NCI-H1436 treated with DMSO at 0.1 percent for 48 hours (cell line): ENCODE data around the gene SKA3.

ENCODE experiments used
- DNase-seq: peaks from one replicate; lab custom pipeline; 2025; lab: John Stamatoyannopoulos, UW

SKA3 gene

GRCh38 chr13:21115231-21115630 is 61.1 kb downstream of the SKA3 start:
- DNase-seq: no peak

GRCh38 chr13:21111546-21111945 is 64.8 kb downstream of the SKA3 start:
- DNase-seq: no peak

- no peak for DNase-seq
These were observed 67.2 kb downstream of the SKA3 start for GRCh38 chr13:21109168-21109567.

GRCh38 chr13:21106089-21106488 is 70.3 kb downstream of the SKA3 start:
- no peak for DNase-seq

- DNase-seq: no peak
These were observed 71.9 kb downstream of the SKA3 start for GRCh38 chr13:21104199-21105019.
